Smooth muscle cell (in vitro differentiated cells): ENCODE data around the gene BTBD6. TPM values are rescaled to one million over a fixed set of nuclear protein-coding genes. Genes with fewer than 3 reads are reported as not detected.

Experiments
- DNase-seq: peaks from one replicate; lab custom pipeline; 2025; ENCODE audit not compliant: unreplicated experiment; lab: John Stamatoyannopoulos, UW
- H2AFZ ChIP-seq: fragments of 200-600 bp; sonication (generic); 2 replicates; pipeline ENCODE4 v1.6.0; 2016; ENCODE audit warnings: antibody characterized with exemption, low read depth, mild to moderate bottlenecking
- H3F3A ChIP-seq: fragments of 200-600 bp; sonication (generic); 2 replicates; pipeline ENCODE4 v1.6.0; 2017; ENCODE audit warnings: antibody characterized with exemption, low read depth
- H3K27ac ChIP-seq: fragments of 200-600 bp; sonication (generic); 2 replicates; pipeline ENCODE4 v1.5.1; 2016; ENCODE audit warnings: low read depth, mild to moderate bottlenecking
- H3K27me3 ChIP-seq: fragments of 200-600 bp; sonication (generic); 2 replicates; pipeline ENCODE4 v1.6.1; 2016; ENCODE audit warnings: low read depth, mild to moderate bottlenecking
- H3K36me3 ChIP-seq: fragments of 200-600 bp; sonication (generic); 2 replicates; pipeline ENCODE4 v1.5.1; 2016; ENCODE audit warnings: low read depth
- H3K4me1 ChIP-seq: fragments of 200-600 bp; sonication (generic); 2 replicates; pipeline ENCODE4 v1.5.1; 2016; ENCODE audit warnings: low read depth
- H3K4me2 ChIP-seq: fragments of 200-600 bp; sonication (generic); 2 replicates; pipeline ENCODE4 v1.6.0; 2016; ENCODE audit warnings: mild to moderate bottlenecking
- H3K4me3 ChIP-seq: fragments of 200-600 bp; sonication (generic); 2 replicates; pipeline ENCODE4 v1.5.1; 2016; ENCODE audit warnings: mild to moderate bottlenecking
- H3K79me2 ChIP-seq: fragments of 200-600 bp; sonication (generic); 2 replicates; pipeline ENCODE4 v1.6.0; 2016; ENCODE audit warnings: low read depth, mild to moderate bottlenecking
- H3K9ac ChIP-seq: fragments of 200-600 bp; sonication (generic); 2 replicates; pipeline ENCODE4 v1.6.0; 2016; ENCODE audit warnings: low read depth
- H3K9me3 ChIP-seq: fragments of 200-600 bp; sonication (generic); replicated peaks from 2 replicates; pipeline ENCODE4 v1.5.1; 2016; ENCODE audit warnings: low read depth
- H4K20me1 ChIP-seq: fragments of 200-600 bp; sonication (generic); 2 replicates; pipeline ENCODE4 v1.6.0; 2016; ENCODE audit warnings: low read depth
- WGBS: methylation state at CpG from one replicate; pipeline ENCODE4 v1.1.7; 2016; ENCODE audit warnings: low lambda C conversion rate; 5-methylcytosine and 5-hydroxymethylcytosine counted together
- polyA plus RNA-seq: library from polyadenylated mRNA; unstranded; fragments of >200 nt; fragmentation: Nextera tagmentation; extraction: Ambion mirVana; gene quantifications from 2 replicates; pipeline ENCODE4 v1.2.1, GENCODE V29; 2016
- total RNA-seq: library from RNA; depleted of rRNA; stranded (reverse); fragments of >200 nt; gene quantifications from 2 replicates; pipeline ENCODE4 v1.2.3, GENCODE V29; 2014
- TF ChIP-seq, protein P1 (sequence below): fragments of 200-600 bp; sonication (generic); IDR thresholded peaks from 2 replicates; pipeline ENCODE4 v1.5.1; 2017; ENCODE audit warnings: borderline replicate concordance, mild to moderate bottlenecking, antibody characterized with exemption; ENCODE audit not compliant: insufficient read depth, poor library complexity, severe bottlenecking

Gene BTBD6
- total and polyA plus RNA-seq, 2 experiments from 2014 or later, result 27.0 to 40.3 TPM

DNA sequence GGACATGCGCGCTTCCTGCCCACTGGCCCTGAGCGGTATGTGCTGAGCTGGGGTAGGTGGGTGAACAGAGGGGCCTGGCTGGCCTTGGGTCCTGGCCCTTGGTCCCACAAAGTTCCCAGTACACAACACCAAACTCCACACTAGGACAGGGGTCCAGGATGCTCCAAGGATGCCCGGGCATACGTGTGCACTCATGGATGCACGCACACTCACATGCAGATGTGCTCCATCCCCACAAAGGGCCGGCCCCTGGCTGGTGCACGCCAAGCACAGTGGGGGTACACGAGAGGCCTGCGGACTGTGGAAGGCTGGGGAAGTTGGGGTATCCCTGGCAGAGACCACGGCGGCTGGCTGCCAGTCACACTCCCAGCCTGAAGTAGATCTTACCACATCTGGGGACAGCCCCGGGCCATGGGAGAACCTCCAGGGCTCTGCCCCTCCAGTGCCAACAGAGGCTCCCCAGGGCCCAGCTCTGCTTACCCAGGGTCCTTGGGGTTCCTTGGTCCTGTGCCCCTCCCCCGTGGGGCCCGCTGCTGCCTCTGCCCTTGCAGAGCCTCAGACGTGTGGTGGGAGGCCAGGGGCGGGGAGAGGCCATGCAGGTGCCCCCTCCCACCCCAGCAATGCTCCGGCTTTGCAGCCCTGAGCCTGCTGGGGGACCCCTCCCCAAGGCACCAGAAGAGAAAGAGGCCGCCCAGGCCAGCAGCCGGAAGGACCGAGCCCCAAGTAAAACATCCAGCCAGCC lies 43.2 kb upstream of the BTBD6 start:
- no peaks in the 10 kb centered on the region for H3F3A ChIP-seq
- no peak overlapping the region for H3K9ac ChIP-seq
- 88% methylated on average over 21 of the region's 21 CpGs for WGBS
- no peaks in the 10 kb centered on the region for H3K79me2 ChIP-seq
- no peak overlapping the region for H3K4me2 ChIP-seq
- no peak overlapping the region for H3K27ac ChIP-seq
- no peak overlapping the region for H3K4me3 ChIP-seq
- H3K9me3 ChIP-seq, result no peaks in the 10 kb centered on the region
- no peak overlapping the region for H2AFZ ChIP-seq
- peaks cover 3% of the 10 kb centered on the region for H3K4me1 ChIP-seq
- no peaks in the 10 kb centered on the region for H3K36me3 ChIP-seq
- H4K20me1 ChIP-seq, result no peaks in the 10 kb centered on the region
- no peak for DNase-seq
- no peaks in the 10 kb centered on the region for H3K27me3 ChIP-seq
- TF ChIP-seq, protein P1, sequence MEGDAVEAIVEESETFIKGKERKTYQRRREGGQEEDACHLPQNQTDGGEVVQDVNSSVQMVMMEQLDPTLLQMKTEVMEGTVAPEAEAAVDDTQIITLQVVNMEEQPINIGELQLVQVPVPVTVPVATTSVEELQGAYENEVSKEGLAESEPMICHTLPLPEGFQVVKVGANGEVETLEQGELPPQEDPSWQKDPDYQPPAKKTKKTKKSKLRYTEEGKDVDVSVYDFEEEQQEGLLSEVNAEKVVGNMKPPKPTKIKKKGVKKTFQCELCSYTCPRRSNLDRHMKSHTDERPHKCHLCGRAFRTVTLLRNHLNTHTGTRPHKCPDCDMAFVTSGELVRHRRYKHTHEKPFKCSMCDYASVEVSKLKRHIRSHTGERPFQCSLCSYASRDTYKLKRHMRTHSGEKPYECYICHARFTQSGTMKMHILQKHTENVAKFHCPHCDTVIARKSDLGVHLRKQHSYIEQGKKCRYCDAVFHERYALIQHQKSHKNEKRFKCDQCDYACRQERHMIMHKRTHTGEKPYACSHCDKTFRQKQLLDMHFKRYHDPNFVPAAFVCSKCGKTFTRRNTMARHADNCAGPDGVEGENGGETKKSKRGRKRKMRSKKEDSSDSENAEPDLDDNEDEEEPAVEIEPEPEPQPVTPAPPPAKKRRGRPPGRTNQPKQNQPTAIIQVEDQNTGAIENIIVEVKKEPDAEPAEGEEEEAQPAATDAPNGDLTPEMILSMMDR, result no peak

GRCh38 chr14:105205673-105206208 lies 42.6 kb upstream of the BTBD6 start:
- H2AFZ ChIP-seq, result no peak overlapping the region
- no peak overlapping the region for H3K4me2 ChIP-seq
- no peak overlapping the region for H3K27ac ChIP-seq
- H4K20me1 ChIP-seq, result no peaks in the 10 kb centered on the region
- H3K27me3 ChIP-seq, result no peaks in the 10 kb centered on the region
- H3K4me1 ChIP-seq, result peaks cover 3% of the 10 kb centered on the region
- no peaks in the 10 kb centered on the region for H3K36me3 ChIP-seq
- H3K9me3 ChIP-seq, result no peaks in the 10 kb centered on the region
- H3F3A ChIP-seq, result no peaks in the 10 kb centered on the region
- no peak overlapping the region for H3K9ac ChIP-seq
- WGBS, result 77% methylated on average over 12 of the region's 12 CpGs
- no peak for DNase-seq
- no peaks in the 10 kb centered on the region for H3K79me2 ChIP-seq
- TF ChIP-seq, protein P1, result no peak
- H3K4me3 ChIP-seq, result no peak overlapping the region

DNA sequence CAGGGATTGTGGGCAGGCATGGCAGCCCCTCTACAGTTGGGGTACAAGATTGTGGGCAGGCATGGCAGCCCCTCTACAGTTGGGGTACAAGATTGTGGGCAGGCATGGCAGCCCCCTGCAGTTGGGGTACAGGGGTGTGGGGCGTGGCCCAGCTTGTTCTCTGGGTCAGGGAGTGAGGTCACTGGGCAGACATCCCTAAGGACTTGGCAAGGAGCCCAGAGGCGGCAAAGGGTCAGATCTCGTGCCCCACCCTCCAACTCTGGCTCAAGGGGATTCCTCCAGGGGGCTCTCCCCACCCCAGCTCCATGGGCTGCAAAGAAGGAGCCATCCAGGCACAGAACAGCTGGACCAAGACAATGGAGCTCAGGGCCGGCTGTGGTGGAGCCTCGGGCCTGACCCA lies 41.5 kb upstream of the BTBD6 start:
- Histone ChIP-seq H3K36me3 (no peaks in the 10 kb centered on the region), H3K27me3 (no peaks in the 10 kb centered on the region), H3F3A (no peaks in the 10 kb centered on the region), H3K4me2 (no peak overlapping the region), H3K9me3 (no peaks in the 10 kb centered on the region), H3K27ac (no peak overlapping the region), H3K79me2 (no peaks in the 10 kb centered on the region), H3K4me1 (peaks cover 3% of the 10 kb centered on the region), H3K4me3 (no peak overlapping the region), H4K20me1 (no peaks in the 10 kb centered on the region), H2AFZ (no peak overlapping the region), H3K9ac (no peak overlapping the region)
- WGBS, result 87% methylated on average over 3 of the region's 5 CpGs
- no peak for DNase-seq
- TF ChIP-seq, protein P1, result no peak
